ENCODE results near the gene TSPAN9. TPM values are rescaled to one million over a fixed set of nuclear protein-coding genes. Genes with fewer than 3 reads are reported as not detected.

The TSPAN9 gene
- total RNA-seq, 3 donors from 2014 or later, result 16.8 to 44.9 (median 36.9) TPM

DNA sequence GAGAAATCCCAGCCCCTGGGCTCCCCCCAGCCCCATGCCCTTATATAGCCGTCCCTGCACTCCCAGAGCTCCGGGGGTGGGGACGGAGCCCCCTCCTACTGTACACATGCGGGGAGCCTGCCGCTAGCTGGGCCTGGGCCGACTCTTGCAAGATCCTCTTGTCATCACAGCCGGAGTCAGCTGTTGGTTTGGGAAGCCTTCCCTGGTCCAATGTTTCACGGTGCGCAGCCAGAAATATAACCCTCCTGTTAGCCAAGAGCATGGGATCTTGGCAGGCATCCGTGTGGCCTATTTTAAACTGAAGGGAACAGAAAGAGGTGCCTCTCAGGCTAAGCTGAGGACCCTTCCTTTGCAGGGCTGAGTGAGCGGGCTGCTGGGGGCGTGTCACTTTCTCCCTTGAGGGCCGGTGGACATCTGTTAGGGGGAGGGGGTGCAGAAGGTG is 175.3 kb downstream of the TSPAN9 start:
- TF ChIP-seq, protein P1, sequence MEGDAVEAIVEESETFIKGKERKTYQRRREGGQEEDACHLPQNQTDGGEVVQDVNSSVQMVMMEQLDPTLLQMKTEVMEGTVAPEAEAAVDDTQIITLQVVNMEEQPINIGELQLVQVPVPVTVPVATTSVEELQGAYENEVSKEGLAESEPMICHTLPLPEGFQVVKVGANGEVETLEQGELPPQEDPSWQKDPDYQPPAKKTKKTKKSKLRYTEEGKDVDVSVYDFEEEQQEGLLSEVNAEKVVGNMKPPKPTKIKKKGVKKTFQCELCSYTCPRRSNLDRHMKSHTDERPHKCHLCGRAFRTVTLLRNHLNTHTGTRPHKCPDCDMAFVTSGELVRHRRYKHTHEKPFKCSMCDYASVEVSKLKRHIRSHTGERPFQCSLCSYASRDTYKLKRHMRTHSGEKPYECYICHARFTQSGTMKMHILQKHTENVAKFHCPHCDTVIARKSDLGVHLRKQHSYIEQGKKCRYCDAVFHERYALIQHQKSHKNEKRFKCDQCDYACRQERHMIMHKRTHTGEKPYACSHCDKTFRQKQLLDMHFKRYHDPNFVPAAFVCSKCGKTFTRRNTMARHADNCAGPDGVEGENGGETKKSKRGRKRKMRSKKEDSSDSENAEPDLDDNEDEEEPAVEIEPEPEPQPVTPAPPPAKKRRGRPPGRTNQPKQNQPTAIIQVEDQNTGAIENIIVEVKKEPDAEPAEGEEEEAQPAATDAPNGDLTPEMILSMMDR (IDR thresholded peaks at IDR 0.05), result no peak
- TF ChIP-seq POLR2A (IDR thresholded peaks at IDR 0.05) (no peak), POLR2AphosphoS5 (IDR thresholded peaks at IDR 0.05) (peak in 2 of 3 donors; percentile 39 to 41)
- H3K27ac ChIP-seq, result peak overlapping the region in 1 of 2 donors; percentile 75
- peaks cover 0 to 6% of the 10 kb centered on the region in 2 donors for H3K4me1 ChIP-seq
- H3K4me3 ChIP-seq, result no peak overlapping the region
- no peaks in the 10 kb centered on the region for H3K9me3 ChIP-seq
- DNase-seq (ENCODE audit: low spot score in 2 of 2), result peak; percentile 56 to 62
- H3K27me3 ChIP-seq, result no peaks in the 10 kb centered on the region
- no peaks in the 10 kb centered on the region for H3K36me3 ChIP-seq
- intact Hi-C loops (cut with DNase I; ENCODE audit: low total_unique reads), result loop anchor here (5.0 kb wide), 1 partner anchor 785 kb away; no protein-coding TSS in a partner anchor

DNA sequence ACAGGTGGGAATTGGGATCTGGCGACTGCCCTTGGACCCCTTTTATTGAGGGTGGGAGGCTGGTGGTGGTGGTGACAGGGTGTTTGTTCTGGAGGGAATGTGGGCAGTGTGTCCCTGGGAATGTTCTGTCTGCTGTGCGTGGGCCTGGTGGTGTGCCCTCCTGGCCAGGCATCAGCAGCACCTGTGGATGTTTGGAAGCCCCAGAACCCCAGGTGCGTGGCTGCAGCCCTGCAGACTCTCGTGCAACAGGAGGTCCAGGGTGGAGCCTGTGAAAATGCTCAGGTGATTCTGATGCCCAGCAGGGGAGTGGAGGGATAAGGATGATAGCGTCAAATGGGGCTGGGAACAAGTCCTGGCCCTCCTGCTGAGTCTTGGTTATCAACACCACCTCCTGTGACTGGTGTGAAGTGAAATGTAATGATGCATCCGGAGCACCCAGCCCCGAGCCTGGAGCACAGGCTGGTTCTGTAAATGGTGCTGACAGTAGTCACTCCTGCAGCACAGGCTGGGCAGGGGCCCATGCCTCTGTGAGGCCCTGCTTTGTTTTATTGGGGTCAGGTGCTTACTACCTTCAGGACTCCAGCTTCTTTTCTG is 176.6 kb downstream of the TSPAN9 start:
- peaks cover 0 to 6% of the 10 kb centered on the region in 2 donors for H3K4me1 ChIP-seq
- H3K9me3 ChIP-seq, result no peaks in the 10 kb centered on the region
- no peak overlapping the region for H3K4me3 ChIP-seq
- TF ChIP-seq POLR2A (IDR thresholded peaks at IDR 0.05), result no peak
- no peak for TF ChIP-seq POLR2AphosphoS5 (IDR thresholded peaks at IDR 0.05)
- TF ChIP-seq, protein P1 (IDR thresholded peaks at IDR 0.05), result no peak
- DNase-seq (ENCODE audit: low spot score in 2 of 2), result no peak
- intact Hi-C loops (cut with DNase I; ENCODE audit: low total_unique reads), result loop anchor here (5.0 kb wide), 1 partner anchor 784 kb away; no protein-coding TSS in a partner anchor
- H3K27ac ChIP-seq, result peak overlapping the region in 1 of 2 donors; percentile 49
- no peaks in the 10 kb centered on the region for H3K27me3 ChIP-seq
- H3K36me3 ChIP-seq, result no peaks in the 10 kb centered on the region

DNA sequence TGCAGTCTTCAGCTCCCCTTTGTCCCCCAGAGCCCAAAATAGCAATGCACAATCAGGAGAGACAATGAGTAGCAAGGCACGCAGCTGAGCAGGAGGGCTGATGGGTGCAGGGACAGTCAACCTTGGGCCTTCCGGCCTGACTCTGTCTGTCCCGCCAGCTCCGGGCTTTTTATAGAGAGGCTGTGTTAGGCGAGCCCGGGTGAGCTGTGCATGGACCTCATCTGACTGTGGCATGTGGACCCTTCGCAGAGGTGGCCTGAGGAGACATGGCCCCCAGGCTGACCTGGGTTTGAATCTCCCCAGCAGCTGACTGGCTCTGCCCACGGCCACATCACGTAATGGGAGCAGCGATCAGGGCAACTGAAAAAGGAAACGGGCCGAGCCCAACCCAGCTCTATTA is 177.9 kb downstream of the TSPAN9 start:
- Histone ChIP-seq H3K36me3 (no peaks in the 10 kb centered on the region), H3K4me3 (no peak overlapping the region), H3K27ac (no peak overlapping the region), H3K4me1 (peaks cover 0 to 6% of the 10 kb centered on the region in 2 donors), H3K9me3 (no peaks in the 10 kb centered on the region), H3K27me3 (no peaks in the 10 kb centered on the region)
- no peak for TF ChIP-seq POLR2AphosphoS5 (IDR thresholded peaks at IDR 0.05)
- TF ChIP-seq POLR2A (IDR thresholded peaks at IDR 0.05), result no peak
- TF ChIP-seq, protein P1 (IDR thresholded peaks at IDR 0.05), result no peak
- no peak for DNase-seq (ENCODE audit: low spot score in 2 of 2)
- intact Hi-C loops (cut with DNase I; ENCODE audit: low total_unique reads), result no loop called here

DNA sequence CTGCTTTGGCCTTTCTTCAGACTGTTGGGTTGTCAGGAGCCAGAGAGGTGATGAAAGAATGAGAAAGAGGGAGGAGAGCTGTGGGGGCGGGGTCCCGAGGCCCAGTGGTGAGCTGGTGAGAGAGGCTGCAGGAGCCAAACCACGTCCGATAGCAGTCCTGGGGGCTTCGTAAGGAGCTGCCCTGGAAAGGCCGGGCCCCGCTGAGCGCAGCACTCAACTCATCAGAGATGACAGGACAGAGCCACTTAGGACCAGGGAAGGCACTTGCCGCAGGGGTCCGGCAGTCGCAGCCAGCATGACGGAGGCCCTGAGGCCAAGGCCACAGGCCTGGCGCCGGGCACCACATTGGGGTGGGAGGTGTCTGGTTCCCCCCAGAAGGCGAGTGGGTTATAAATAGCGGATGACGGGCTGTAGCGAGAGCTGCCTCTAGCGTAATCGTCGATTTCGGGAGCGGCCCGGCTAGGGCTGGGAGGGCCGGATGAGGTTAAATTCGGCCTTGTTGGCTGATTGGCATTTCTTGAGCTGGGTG is 179.0 kb downstream of the TSPAN9 start:
- Histone ChIP-seq H3K4me1 (peaks cover 0 to 6% of the 10 kb centered on the region in 2 donors), H3K27me3 (no peaks in the 10 kb centered on the region), H3K27ac (no peak overlapping the region), H3K4me3 (no peak overlapping the region), H3K36me3 (no peaks in the 10 kb centered on the region), H3K9me3 (no peaks in the 10 kb centered on the region)
- TF ChIP-seq POLR2A (IDR thresholded peaks at IDR 0.05), result no peak
- TF ChIP-seq POLR2AphosphoS5 (IDR thresholded peaks at IDR 0.05), result no peak
- TF ChIP-seq, protein P1 (IDR thresholded peaks at IDR 0.05), result no peak
- intact Hi-C loops (cut with DNase I; ENCODE audit: low total_unique reads), result no loop called here
- DNase-seq (ENCODE audit: low spot score in 2 of 2), result no peak

DNA sequence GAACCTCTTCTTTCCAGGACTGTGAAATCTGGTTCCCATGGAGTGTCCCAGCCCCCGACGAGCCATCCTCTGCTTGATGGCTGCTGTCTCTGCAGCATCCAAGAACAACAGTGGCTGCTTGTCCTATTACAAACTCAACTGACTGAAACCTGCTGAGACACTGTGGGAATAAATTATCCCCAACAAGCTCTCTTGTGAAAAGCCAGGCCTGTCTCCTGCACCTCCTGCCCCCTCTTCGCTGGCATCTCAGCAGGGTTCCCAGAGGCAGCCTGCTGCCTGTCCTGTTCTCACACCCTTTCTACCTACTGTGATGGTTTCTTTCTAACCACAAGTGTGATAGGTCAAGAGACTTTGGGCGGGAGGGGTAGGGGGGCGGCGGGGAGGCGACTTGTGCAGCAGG is 180.2 kb downstream of the TSPAN9 start:
- Histone ChIP-seq H3K36me3 (no peaks in the 10 kb centered on the region), H3K9me3 (no peaks in the 10 kb centered on the region), H3K27ac (no peak overlapping the region), H3K4me1 (peaks cover 0 to under 1% of the 10 kb centered on the region in 2 donors), H3K4me3 (no peak overlapping the region), H3K27me3 (no peaks in the 10 kb centered on the region)
- intact Hi-C loops (cut with DNase I; ENCODE audit: low total_unique reads), result no loop called here
- no peak for DNase-seq (ENCODE audit: low spot score in 2 of 2)
- TF ChIP-seq POLR2A (IDR thresholded peaks at IDR 0.05) (no peak), POLR2AphosphoS5 (IDR thresholded peaks at IDR 0.05) (no peak)
- TF ChIP-seq, protein P1 (IDR thresholded peaks at IDR 0.05), result no peak
